Neural progenitor cell (in vitro differentiated cells): ENCODE data around the gene MAN2B2. TPM values are rescaled to one million over a fixed set of nuclear protein-coding genes. Genes with fewer than 3 reads are reported as not detected.

ENCODE experiments used
- DNase-seq: peaks from one replicate; pipeline ENCODE4 v3.0.0-alpha.2; 2016; ENCODE audit warnings: low spot score
- H2AFZ ChIP-seq: fragments of 200-600 bp; sonication (generic); replicated peaks from 2 replicates; pipeline ENCODE4 v1.6.1; 2016; ENCODE audit warnings: antibody characterized with exemption
- H3F3A ChIP-seq: fragments of 200-600 bp; sonication (generic); 2 replicates; pipeline ENCODE4 v1.6.1; 2016; ENCODE audit warnings: antibody characterized with exemption, low read depth
- H3K27ac ChIP-seq: fragments of 200-600 bp; sonication (generic); 2 replicates; pipeline ENCODE4 v1.5.1; 2016; ENCODE audit warnings: mild to moderate bottlenecking
- H3K27me3 ChIP-seq: fragments of 200-600 bp; sonication (generic); 2 replicates; pipeline ENCODE4 v1.6.1; 2016; ENCODE audit warnings: mild to moderate bottlenecking, moderate library complexity
- H3K36me3 ChIP-seq: fragments of 200-600 bp; sonication (generic); 2 replicates; pipeline ENCODE4 v1.5.1; 2016
- H3K4me1 ChIP-seq: fragments of 200-600 bp; sonication (generic); 2 replicates; pipeline ENCODE4 v1.6.1; 2016; ENCODE audit warnings: mixed run types
- H3K4me2 ChIP-seq: fragments of 200-600 bp; sonication (generic); 2 replicates; pipeline ENCODE4 v1.6.1; 2016
- H3K4me3 ChIP-seq: fragments of 200-600 bp; sonication (generic); 2 replicates; pipeline ENCODE4 v1.5.1; 2016
- H3K79me2 ChIP-seq: fragments of 200-600 bp; sonication (generic); 2 replicates; pipeline ENCODE4 v1.6.1; 2016; ENCODE audit warnings: low read depth
- H3K9ac ChIP-seq: fragments of 200-600 bp; sonication (generic); 2 replicates; pipeline ENCODE4 v1.6.1; 2016
- H3K9me3 ChIP-seq: fragments of 200-600 bp; sonication (generic); 2 replicates; pipeline ENCODE4 v1.5.1; 2016; ENCODE audit warnings: low read depth
- H4K20me1 ChIP-seq: fragments of 200-600 bp; sonication (generic); 2 replicates; pipeline ENCODE4 v1.6.1; 2016; ENCODE audit warnings: low read depth
- H3K27ac Mint-ChIP-seq: 3 replicates; pipeline ENCODE4 v1.8.0; 2021; ENCODE audit warnings: mixed read lengths
- H3K27me3 Mint-ChIP-seq: 2 replicates; pipeline ENCODE4 v1.8.0; 2022; ENCODE audit warnings: low read depth, mild to moderate bottlenecking, inconsistent platforms, moderate library complexity, mixed read lengths; ENCODE audit not compliant: insufficient read depth
- H3K36me3 Mint-ChIP-seq: 3 replicates; pipeline ENCODE4 v1.8.0; 2021; ENCODE audit warnings: mixed read lengths
- H3K4me1 Mint-ChIP-seq: 3 replicates; pipeline ENCODE4 v1.8.0; 2021; ENCODE audit warnings: mixed read lengths
- H3K4me3 Mint-ChIP-seq: 3 replicates; pipeline ENCODE4 v1.8.0; 2021; ENCODE audit warnings: mild to moderate bottlenecking, moderate library complexity, mixed read lengths
- H3K9me3 Mint-ChIP-seq: 3 replicates; pipeline ENCODE4 v1.8.0; 2020; ENCODE audit warnings: mixed read lengths
- CTCF ChIP-seq: fragments of 200-600 bp; sonication (generic); IDR thresholded peaks from 2 replicates; pipeline ENCODE4 v1.5.1; 2017; ENCODE audit warnings: antibody characterized with exemption, mild to moderate bottlenecking
- EZH2 ChIP-seq: fragments of 200-600 bp; sonication (generic); IDR thresholded peaks from 2 replicates; pipeline ENCODE4 v1.6.1; 2017; ENCODE audit warnings: antibody characterized with exemption, mild to moderate bottlenecking, moderate library complexity
- EZH2phosphoT487 ChIP-seq: fragments of 200-600 bp; sonication (generic); IDR thresholded peaks from 2 replicates; pipeline ENCODE4 v1.6.1; 2017; ENCODE audit warnings: antibody characterized with exemption
- total RNA-seq: library from RNA; depleted of rRNA; stranded (reverse); fragments of >200 nt; gene quantifications from 2 replicates; pipeline ENCODE4 v1.2.3, GENCODE V29; 2015; ENCODE audit warnings: low replicate concordance

MAN2B2 gene
- total RNA-seq, 1 donor from 2014 or later: 2.7 TPM

- Histone ChIP-seq H3K27me3 (no peaks in the 10 kb centered on the region), H3K4me1 (no peaks in the 10 kb centered on the region), H3K4me2 (no peak overlapping the region), H3K27ac (no peak overlapping the region), H3K9me3 (no peaks in the 10 kb centered on the region), H3K79me2 (no peaks in the 10 kb centered on the region), H3K9ac (no peak overlapping the region), H3K36me3 (no peaks in the 10 kb centered on the region), H3F3A (no peaks in the 10 kb centered on the region), H4K20me1 (no peaks in the 10 kb centered on the region), H3K4me3 (no peak overlapping the region), H2AFZ (no peak overlapping the region)
- H3K27me3 Mint-ChIP-seq: no peaks in the 10 kb centered on the region
- peaks cover 5% of the 10 kb centered on the region for H3K36me3 Mint-ChIP-seq
- no peak overlapping the region for H3K4me3 Mint-ChIP-seq
- TF ChIP-seq EZH2: no peak
- TF ChIP-seq CTCF: no peak
- TF ChIP-seq EZH2phosphoT487: no peak
- DNase-seq: no peak
- no peaks in the 10 kb centered on the region for H3K9me3 Mint-ChIP-seq
- H3K4me1 Mint-ChIP-seq: no peaks in the 10 kb centered on the region
- no peak overlapping the region for H3K27ac Mint-ChIP-seq
Measured at GRCh38 chr4:6620296-6620695, 45.3 kb downstream of the MAN2B2 start.

GRCh38 chr4:6620891-6621555 is 46.0 kb downstream of the MAN2B2 start:
- Mint-ChIP-seq H3K9me3 (no peaks in the 10 kb centered on the region), H3K4me1 (no peaks in the 10 kb centered on the region), H3K27ac (no peak overlapping the region), H3K4me3 (no peak overlapping the region), H3K36me3 (peaks cover 5% of the 10 kb centered on the region), H3K27me3 (no peaks in the 10 kb centered on the region)
- Histone ChIP-seq H3K4me3 (no peak overlapping the region), H3K36me3 (no peaks in the 10 kb centered on the region), H3K27me3 (no peaks in the 10 kb centered on the region), H3K79me2 (no peaks in the 10 kb centered on the region), H3K4me2 (no peak overlapping the region), H3F3A (no peaks in the 10 kb centered on the region), H3K9me3 (no peaks in the 10 kb centered on the region), H4K20me1 (no peaks in the 10 kb centered on the region), H3K4me1 (no peaks in the 10 kb centered on the region), H3K27ac (no peak overlapping the region), H2AFZ (no peak overlapping the region), H3K9ac (no peak overlapping the region)
- no peak for DNase-seq
- no peak for TF ChIP-seq EZH2
- TF ChIP-seq EZH2phosphoT487: no peak
- no peak for TF ChIP-seq CTCF

GRCh38 chr4:6621556-6621927 is 46.6 kb downstream of the MAN2B2 start:
- Histone ChIP-seq H3K9ac (no peak overlapping the region), H3K79me2 (no peaks in the 10 kb centered on the region), H3K4me2 (no peak overlapping the region), H4K20me1 (no peaks in the 10 kb centered on the region), H3K9me3 (no peaks in the 10 kb centered on the region), H3K27me3 (no peaks in the 10 kb centered on the region), H3K27ac (no peak overlapping the region), H3K4me3 (no peak overlapping the region), H3F3A (no peaks in the 10 kb centered on the region), H3K4me1 (no peaks in the 10 kb centered on the region), H2AFZ (no peak overlapping the region), H3K36me3 (no peaks in the 10 kb centered on the region)
- Mint-ChIP-seq H3K36me3 (peaks cover 5% of the 10 kb centered on the region), H3K9me3 (no peaks in the 10 kb centered on the region), H3K27me3 (no peaks in the 10 kb centered on the region), H3K27ac (no peak overlapping the region), H3K4me3 (no peak overlapping the region), H3K4me1 (no peaks in the 10 kb centered on the region)
- TF ChIP-seq CTCF (no peak), EZH2 (no peak), EZH2phosphoT487 (no peak)
- no peak for DNase-seq
